K562 (cell line): Measurements from ENCODE around the gene ZMYND19. TPM values are rescaled to one million over a fixed set of nuclear protein-coding genes. Genes with fewer than 3 reads are reported as not detected.

Source experiments
- C11orf30 ChIP-seq: fragments of 450-650 bp; IDR thresholded peaks from 2 replicates; pipeline ENCODE4 v1.6.1; 2016; ENCODE audit warnings: low read depth, mild to moderate bottlenecking
- ETV1 ChIP-seq: fragments of 450-650 bp; conservative IDR thresholded peaks from 2 replicates; pipeline ENCODE4 v1.6.1; 2016; ENCODE audit warnings: missing genetic modification characterization, control low read depth, low read depth, missing compliant biosample characterization
- MBD2 ChIP-seq: sonication (generic); IDR thresholded peaks from 2 replicates; pipeline ENCODE4 v1.6.1; 2016; ENCODE audit warnings: low read depth, borderline replicate concordance
- MEF2A ChIP-seq: IDR thresholded peaks from 2 replicates; pipeline ENCODE4 v1.6.1; 2011; ENCODE audit warnings: low read depth, mild to moderate bottlenecking, low read length, moderate library complexity; ENCODE audit not compliant: control insufficient read depth
- MYNN ChIP-seq, 2 experiments: sonication (generic); formaldehyde crosslinking in 1 of 2; IDR thresholded peaks; 2 replicates each; pipeline versions ENCODE4 v1.5.0 to v1.6.1; 2016 to 2020; ENCODE audit warnings: antibody characterized with exemption in 1 of 2, missing genetic modification reagents in 1 of 2
- PHTF2 ChIP-seq: fragments of 250-450 bp; sonication (Bioruptor Pico); IDR thresholded peaks from 2 replicates; pipeline ENCODE4 v1.5.0; 2021; ENCODE audit warnings: mild to moderate bottlenecking
- POLR2AphosphoS5 ChIP-seq: IDR thresholded peaks from 2 replicates; pipeline ENCODE4 v1.6.1; 2011; ENCODE audit warnings: mild to moderate bottlenecking, low read depth, low read length, moderate library complexity; ENCODE audit not compliant: control insufficient read depth, insufficient read depth
- PYGO2 ChIP-seq: fragments of 450-650 bp; IDR thresholded peaks from 2 replicates; pipeline ENCODE4 v1.6.1; 2016; ENCODE audit warnings: mild to moderate bottlenecking, missing genetic modification characterization, moderate library complexity, missing compliant biosample characterization
- ZNF121 ChIP-seq: sonication (generic); formaldehyde crosslinking; conservative IDR thresholded peaks from 2 replicates; pipeline ENCODE4 v1.8.0; 2022; ENCODE audit warnings: missing genetic modification reagents
- ZNF143 ChIP-seq: sonication (generic); formaldehyde crosslinking; IDR thresholded peaks from 2 replicates; pipeline ENCODE4 v1.9.0; 2022; ENCODE audit warnings: mild to moderate bottlenecking, missing genetic modification reagents
- polyA plus RNA-seq, 8 experiments: library from polyadenylated mRNA; depleted of rRNA in 4 of 8; stranded (reverse) in 5 of 8; unstranded in 3 of 8; fragments of >200 nt; fragmentation: Nextera tagmentation in 2 of 8; fragmentation: Illumina TruSeq in 1 of 8; extraction: Ambion mirVana in 2 of 8; extraction: Trizol in 1 of 8; gene quantifications; 2 replicates each; pipeline versions ENCODE4 v1.2.1 to v1.2.3, GENCODE V29; 2011 to 2014; ENCODE audit warnings: inconsistent platforms in 1 of 8, missing spikeins in 1 of 8
- total RNA-seq, 7 experiments: library from RNA; depleted of rRNA in 6 of 7; stranded (reverse); fragments of >200 nt in 6 of 7; fragmentation: Illumina TruSeq in 2 of 7; extraction: Trizol in 2 of 7; gene quantifications; 2 replicates each; pipeline versions ENCODE4 v1.2.1 to v1.2.3, GENCODE V29; 2011 to 2021; ENCODE audit warnings: low replicate concordance in 1 of 7
- TF ChIP-seq, protein P1 (sequence below): IDR thresholded peaks from 3 replicates; pipeline ENCODE4 v1.6.1; 2011; ENCODE audit warnings: borderline replicate concordance, mild to moderate bottlenecking; ENCODE audit not compliant: insufficient read length, insufficient read depth
- TF ChIP-seq, protein P2 (sequence below): sonication (generic); formaldehyde crosslinking; IDR thresholded peaks from 2 replicates; pipeline ENCODE4 v1.8.1; 2023; ENCODE audit warnings: mild to moderate bottlenecking, missing genetic modification reagents
- TF ChIP-seq, protein P3 (sequence below): fragments of 450-650 bp; IDR thresholded peaks from 2 replicates; pipeline ENCODE4 v1.6.1; 2016; ENCODE audit warnings: antibody characterized with exemption
- TF ChIP-seq, protein P4 (sequence below): sonication (generic); formaldehyde crosslinking; IDR thresholded peaks from 2 replicates; pipeline ENCODE4 v1.9.0; 2022; ENCODE audit warnings: mild to moderate bottlenecking, missing genetic modification reagents
- TF ChIP-seq, protein P5 (sequence below), 3 experiments: IDR thresholded peaks in 2 of 3; conservative IDR thresholded peaks in 1 of 3; 2 replicates each; pipeline ENCODE4 v1.5.1; 2011 to 2012; ENCODE audit warnings: low read length in 3 of 3, mild to moderate bottlenecking in 3 of 3, control low read depth in 2 of 3, improper control_type of control experiment in 1 of 3, inconsistent platforms in 1 of 3, low read depth in 1 of 3, mixed read lengths in 1 of 3, moderate library complexity in 1 of 3; ENCODE audit not compliant: insufficient read depth in 2 of 3

ZMYND19 gene
- total and polyA plus RNA-seq, 9 of the 15 experiments (the other 6 are each of a cell fraction or from before 2014, with no cell fraction given): 1.0 to 86.7 (median 44.0) TPM

DNA sequence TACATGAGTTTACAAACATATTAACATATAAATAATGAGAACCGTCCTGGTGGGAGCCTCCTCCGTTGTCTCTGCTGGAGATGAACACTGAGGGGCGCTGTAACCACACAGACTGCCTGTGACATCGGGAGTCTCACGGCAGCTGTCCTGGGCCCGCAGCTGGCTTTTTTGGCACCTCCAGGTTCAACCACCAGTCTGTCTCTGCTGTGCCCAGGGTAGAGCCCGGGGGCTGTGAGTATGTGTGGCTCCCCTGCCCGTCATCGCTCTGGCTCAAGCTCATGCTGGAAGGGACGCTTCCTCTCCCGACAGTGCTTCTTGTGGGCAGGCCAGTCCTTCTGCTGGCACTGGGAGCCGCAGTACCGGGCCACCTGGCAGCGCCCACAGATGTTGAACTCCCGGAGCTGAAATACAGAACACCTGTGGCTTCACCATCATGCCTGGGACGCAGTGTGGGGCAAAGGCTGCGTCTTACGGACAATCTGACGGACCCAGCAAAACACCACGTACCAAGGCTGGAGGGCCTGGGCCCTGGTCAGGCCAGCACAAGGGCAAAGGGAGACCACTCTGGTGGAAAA lies 7.9 kb downstream of the ZMYND19 start (continued):
- TF ChIP-seq POLR2AphosphoS5 (peak; percentile 12; the same call in 1 of the 2 replicates), MBD2 (no peak), MYNN (IDR thresholded peaks at IDR 0.05) (peak; percentile 41; the same call in 1 of the 2 replicates), MYNN (CRISPR knock-in tag; IDR thresholded peaks at IDR 0.05) (no peak), ZNF121 (CRISPR knock-in tag) (no peak), PYGO2 (tag) (no peak), PHTF2 (CRISPR knock-in tag) (no peak), C11orf30 (no peak), MEF2A (no peak), ZNF143 (no peak), ETV1 (tag) (no peak)
- TF ChIP-seq, protein P1, sequence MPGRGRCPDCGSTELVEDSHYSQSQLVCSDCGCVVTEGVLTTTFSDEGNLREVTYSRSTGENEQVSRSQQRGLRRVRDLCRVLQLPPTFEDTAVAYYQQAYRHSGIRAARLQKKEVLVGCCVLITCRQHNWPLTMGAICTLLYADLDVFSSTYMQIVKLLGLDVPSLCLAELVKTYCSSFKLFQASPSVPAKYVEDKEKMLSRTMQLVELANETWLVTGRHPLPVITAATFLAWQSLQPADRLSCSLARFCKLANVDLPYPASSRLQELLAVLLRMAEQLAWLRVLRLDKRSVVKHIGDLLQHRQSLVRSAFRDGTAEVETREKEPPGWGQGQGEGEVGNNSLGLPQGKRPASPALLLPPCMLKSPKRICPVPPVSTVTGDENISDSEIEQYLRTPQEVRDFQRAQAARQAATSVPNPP: no peak
- TF ChIP-seq, protein P2, sequence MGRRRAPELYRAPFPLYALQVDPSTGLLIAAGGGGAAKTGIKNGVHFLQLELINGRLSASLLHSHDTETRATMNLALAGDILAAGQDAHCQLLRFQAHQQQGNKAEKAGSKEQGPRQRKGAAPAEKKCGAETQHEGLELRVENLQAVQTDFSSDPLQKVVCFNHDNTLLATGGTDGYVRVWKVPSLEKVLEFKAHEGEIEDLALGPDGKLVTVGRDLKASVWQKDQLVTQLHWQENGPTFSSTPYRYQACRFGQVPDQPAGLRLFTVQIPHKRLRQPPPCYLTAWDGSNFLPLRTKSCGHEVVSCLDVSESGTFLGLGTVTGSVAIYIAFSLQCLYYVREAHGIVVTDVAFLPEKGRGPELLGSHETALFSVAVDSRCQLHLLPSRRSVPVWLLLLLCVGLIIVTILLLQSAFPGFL (CRISPR knock-in tag): no peak
- TF ChIP-seq, protein P3, sequence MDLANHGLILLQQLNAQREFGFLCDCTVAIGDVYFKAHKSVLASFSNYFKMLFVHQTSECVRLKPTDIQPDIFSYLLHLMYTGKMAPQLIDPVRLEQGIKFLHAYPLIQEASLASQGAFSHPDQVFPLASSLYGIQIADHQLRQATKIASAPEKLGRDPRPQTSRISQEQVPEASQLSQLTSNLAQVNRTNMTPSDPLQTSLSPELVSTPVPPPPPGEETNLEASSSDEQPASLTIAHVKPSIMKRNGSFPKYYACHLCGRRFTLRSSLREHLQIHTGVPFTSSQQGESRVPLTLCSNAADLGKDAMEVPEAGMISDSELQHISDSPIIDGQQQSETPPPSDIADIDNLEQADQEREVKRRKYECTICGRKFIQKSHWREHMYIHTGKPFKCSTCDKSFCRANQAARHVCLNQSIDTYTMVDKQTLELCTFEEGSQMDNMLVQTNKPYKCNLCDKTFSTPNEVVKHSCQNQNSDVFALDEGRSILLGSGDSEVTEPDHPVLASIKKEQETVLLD: no peak
- TF ChIP-seq, protein P4, sequence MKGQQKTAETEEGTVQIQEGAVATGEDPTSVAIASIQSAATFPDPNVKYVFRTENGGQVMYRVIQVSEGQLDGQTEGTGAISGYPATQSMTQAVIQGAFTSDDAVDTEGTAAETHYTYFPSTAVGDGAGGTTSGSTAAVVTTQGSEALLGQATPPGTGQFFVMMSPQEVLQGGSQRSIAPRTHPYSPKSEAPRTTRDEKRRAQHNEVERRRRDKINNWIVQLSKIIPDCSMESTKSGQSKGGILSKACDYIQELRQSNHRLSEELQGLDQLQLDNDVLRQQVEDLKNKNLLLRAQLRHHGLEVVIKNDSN (CRISPR knock-in tag): no peak
- TF ChIP-seq, protein P5, sequence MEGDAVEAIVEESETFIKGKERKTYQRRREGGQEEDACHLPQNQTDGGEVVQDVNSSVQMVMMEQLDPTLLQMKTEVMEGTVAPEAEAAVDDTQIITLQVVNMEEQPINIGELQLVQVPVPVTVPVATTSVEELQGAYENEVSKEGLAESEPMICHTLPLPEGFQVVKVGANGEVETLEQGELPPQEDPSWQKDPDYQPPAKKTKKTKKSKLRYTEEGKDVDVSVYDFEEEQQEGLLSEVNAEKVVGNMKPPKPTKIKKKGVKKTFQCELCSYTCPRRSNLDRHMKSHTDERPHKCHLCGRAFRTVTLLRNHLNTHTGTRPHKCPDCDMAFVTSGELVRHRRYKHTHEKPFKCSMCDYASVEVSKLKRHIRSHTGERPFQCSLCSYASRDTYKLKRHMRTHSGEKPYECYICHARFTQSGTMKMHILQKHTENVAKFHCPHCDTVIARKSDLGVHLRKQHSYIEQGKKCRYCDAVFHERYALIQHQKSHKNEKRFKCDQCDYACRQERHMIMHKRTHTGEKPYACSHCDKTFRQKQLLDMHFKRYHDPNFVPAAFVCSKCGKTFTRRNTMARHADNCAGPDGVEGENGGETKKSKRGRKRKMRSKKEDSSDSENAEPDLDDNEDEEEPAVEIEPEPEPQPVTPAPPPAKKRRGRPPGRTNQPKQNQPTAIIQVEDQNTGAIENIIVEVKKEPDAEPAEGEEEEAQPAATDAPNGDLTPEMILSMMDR (IDR thresholded peaks at IDR 0.05 in 2 of 3, conservative IDR thresholded peaks at IDR 0.05 in 1 of 3; ENCODE audit: insufficient read depth in 2 of 3, low read depth in 1 of 3, low read length in 3 of 3): peak; percentile 66 to 74 (median 70)
